MCF 10A (cell line): ENCODE measurements around the gene CPNE8. TPM values are rescaled to one million over a fixed set of nuclear protein-coding genes. Genes with fewer than 3 reads are reported as not detected.

ENCODE experiments used
- BruUV-seq: library from RNA; stranded (reverse); fragments of 400-500 nt; replicated peaks from 2 replicates; lab custom pipeline; 2021; lab: Mats Ljungman, UMichigan
- CTCF ChIA-PET: fragments of 300-600 bp; sonication (Branson Sonifier 250); formaldehyde crosslinking; extraction: SDS; loops from one replicate; lab custom pipeline; 2021; ENCODE audit warnings: antibody characterized with exemption, inconsistent platforms; lab: Yijun Ruan, JAX
- POLR2A ChIA-PET: fragments of 300-600, 350-650 bp; sonication (Branson Sonifier 250); formaldehyde crosslinking; extraction: SDS; loops from one replicate; lab custom pipeline; 2020; ENCODE audit warnings: antibody characterized with exemption, inconsistent platforms; lab: Yijun Ruan, JAX
- DNase-seq: peaks from one replicate; pipeline ENCODE4 v3.0.0-alpha.2; 2018; ENCODE audit not compliant: unreplicated experiment
- H3K27ac Mint-ChIP-seq: one replicate; pipeline ENCODE4 v1.8.0; 2022; ENCODE audit warnings: mild to moderate bottlenecking, low read depth, mixed read lengths; ENCODE audit not compliant: unreplicated experiment
- H3K27me3 Mint-ChIP-seq: one replicate; pipeline ENCODE4 v1.8.0; 2022; ENCODE audit warnings: mixed read lengths; ENCODE audit not compliant: insufficient read depth, unreplicated experiment
- H3K36me3 Mint-ChIP-seq: one replicate; pipeline ENCODE4 v1.8.0; 2022; ENCODE audit warnings: mild to moderate bottlenecking, moderate library complexity, mixed read lengths; ENCODE audit not compliant: insufficient read depth, unreplicated experiment
- H3K4me1 Mint-ChIP-seq: one replicate; pipeline ENCODE4 v1.8.0; 2022; ENCODE audit warnings: mixed read lengths; ENCODE audit not compliant: insufficient read depth, unreplicated experiment
- H3K4me3 Mint-ChIP-seq: one replicate; pipeline ENCODE4 v1.8.0; 2022; ENCODE audit warnings: mild to moderate bottlenecking, moderate library complexity, mixed read lengths; ENCODE audit not compliant: unreplicated experiment
- H3K9me3 Mint-ChIP-seq: one replicate; pipeline ENCODE4 v1.8.0; 2022; ENCODE audit warnings: mixed read lengths; ENCODE audit not compliant: unreplicated experiment
- intact Hi-C: fragments of 100-400 bp; cut with micrococcal nuclease; formaldehyde crosslinking; loops from 2 replicates; pipeline ENCODE4 v1.14.1; 2022
- total RNA-seq: library from RNA; stranded (reverse); gene quantifications from 2 replicates; pipeline ENCODE4 v1.2.3, GENCODE V29; 2022
- TF ChIP-seq, protein P1 (sequence below): fragments of 200-600 bp; IDR thresholded peaks from one replicate; pipeline ENCODE4 v1.8.0; 2022; ENCODE audit warnings: antibody characterized with exemption, mild to moderate bottlenecking; ENCODE audit not compliant: unreplicated experiment

Gene CPNE8
- total RNA-seq, 1 experiment from 2014 or later = 17.0 TPM

DNA sequence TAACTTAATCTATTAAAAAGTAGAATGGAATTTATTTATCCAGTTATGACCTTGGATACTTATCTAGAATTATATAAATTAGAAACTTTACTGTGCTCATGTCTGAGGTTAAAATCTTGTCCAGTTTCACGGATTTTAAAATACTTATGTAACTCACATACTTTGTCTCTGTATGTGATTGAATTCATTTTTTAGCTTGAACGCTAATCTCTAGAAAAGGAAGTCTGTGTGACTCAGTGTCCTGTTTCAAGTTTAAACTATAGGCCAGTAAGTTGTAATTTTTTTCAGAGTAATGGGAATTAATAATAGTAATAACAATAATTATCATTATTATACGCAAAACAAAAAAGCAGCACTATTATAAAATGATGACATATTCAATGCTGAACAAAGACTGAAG, 168.6 kb downstream of the CPNE8 start:
- H3K27ac Mint-ChIP-seq = no peak overlapping the region
- H3K27me3 Mint-ChIP-seq = no peaks in the 10 kb centered on the region
- CTCF ChIA-PET = interaction anchor here (0.5 to 0.6 kb wide), 2 partner anchors 18 to 49 kb away, joined by 3 to 7 read pairs; no protein-coding TSS in a partner anchor
- TF ChIP-seq, protein P1, sequence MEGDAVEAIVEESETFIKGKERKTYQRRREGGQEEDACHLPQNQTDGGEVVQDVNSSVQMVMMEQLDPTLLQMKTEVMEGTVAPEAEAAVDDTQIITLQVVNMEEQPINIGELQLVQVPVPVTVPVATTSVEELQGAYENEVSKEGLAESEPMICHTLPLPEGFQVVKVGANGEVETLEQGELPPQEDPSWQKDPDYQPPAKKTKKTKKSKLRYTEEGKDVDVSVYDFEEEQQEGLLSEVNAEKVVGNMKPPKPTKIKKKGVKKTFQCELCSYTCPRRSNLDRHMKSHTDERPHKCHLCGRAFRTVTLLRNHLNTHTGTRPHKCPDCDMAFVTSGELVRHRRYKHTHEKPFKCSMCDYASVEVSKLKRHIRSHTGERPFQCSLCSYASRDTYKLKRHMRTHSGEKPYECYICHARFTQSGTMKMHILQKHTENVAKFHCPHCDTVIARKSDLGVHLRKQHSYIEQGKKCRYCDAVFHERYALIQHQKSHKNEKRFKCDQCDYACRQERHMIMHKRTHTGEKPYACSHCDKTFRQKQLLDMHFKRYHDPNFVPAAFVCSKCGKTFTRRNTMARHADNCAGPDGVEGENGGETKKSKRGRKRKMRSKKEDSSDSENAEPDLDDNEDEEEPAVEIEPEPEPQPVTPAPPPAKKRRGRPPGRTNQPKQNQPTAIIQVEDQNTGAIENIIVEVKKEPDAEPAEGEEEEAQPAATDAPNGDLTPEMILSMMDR = no peak
- H3K9me3 Mint-ChIP-seq = no peaks in the 10 kb centered on the region
- BruUV-seq = no TSS peak
- POLR2A ChIA-PET = interaction anchor here (0.6 to 0.8 kb wide), 2 partner anchors 43 to 169 kb away, joined by 3 to 4 read pairs; no protein-coding TSS in a partner anchor
- peaks cover 11% of the 10 kb centered on the region for H3K36me3 Mint-ChIP-seq
- intact Hi-C loops = no loop called here
- H3K4me3 Mint-ChIP-seq = no peak overlapping the region
- H3K4me1 Mint-ChIP-seq = no peaks in the 10 kb centered on the region
- no peak for DNase-seq

DNA sequence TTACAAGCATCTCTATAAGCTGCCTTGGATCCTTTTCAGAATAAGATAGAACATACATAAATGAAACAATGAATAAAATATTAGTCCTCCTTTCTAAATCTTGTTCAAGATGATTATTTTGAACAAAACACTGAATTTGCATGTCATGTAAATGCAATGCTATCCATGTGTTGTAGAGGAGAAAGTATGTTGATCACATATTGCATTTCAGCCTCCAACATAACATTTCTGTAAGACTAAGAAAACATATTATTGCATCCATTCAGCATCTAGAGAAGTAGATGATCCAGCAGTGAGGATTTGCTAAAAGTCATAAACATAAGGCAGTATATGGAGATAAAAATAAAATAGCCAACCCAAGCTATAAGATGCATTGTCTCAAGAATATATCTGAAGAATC, 172.6 kb downstream of the CPNE8 start:
- no TSS peak for BruUV-seq
- TF ChIP-seq, protein P1 = no peak
- no peak overlapping the region for H3K4me3 Mint-ChIP-seq
- DNase-seq = no peak
- H3K36me3 Mint-ChIP-seq = peaks cover 5% of the 10 kb centered on the region
- H3K9me3 Mint-ChIP-seq = no peaks in the 10 kb centered on the region
- intact Hi-C loops = no loop called here
- ChIA-PET POLR2A (no interaction called here), CTCF (no interaction called here)
- no peaks in the 10 kb centered on the region for H3K4me1 Mint-ChIP-seq
- H3K27me3 Mint-ChIP-seq = no peaks in the 10 kb centered on the region
- no peak overlapping the region for H3K27ac Mint-ChIP-seq

DNA sequence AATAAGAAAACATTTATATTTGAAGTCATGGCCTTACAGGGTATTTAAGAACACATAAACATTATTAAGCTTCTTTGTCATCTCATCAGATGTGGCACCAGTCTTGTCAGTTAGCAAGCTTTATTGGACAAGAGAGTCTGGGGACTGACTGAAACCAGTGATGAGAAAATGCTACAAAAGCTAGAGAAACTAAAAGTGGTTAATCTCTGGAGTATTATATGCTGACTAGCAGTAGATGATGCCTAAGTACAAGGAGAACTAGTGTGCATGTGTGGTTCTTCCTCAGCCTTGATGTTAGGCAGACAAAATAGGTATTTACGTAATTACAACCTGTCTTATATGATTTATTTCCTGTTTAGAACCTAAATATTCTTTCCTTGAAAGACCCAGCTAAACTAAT, 176.5 kb downstream of the CPNE8 start:
- no peaks in the 10 kb centered on the region for H3K9me3 Mint-ChIP-seq
- H3K27me3 Mint-ChIP-seq = no peaks in the 10 kb centered on the region
- H3K36me3 Mint-ChIP-seq = peaks cover 6% of the 10 kb centered on the region
- no TSS peak for BruUV-seq
- H3K4me1 Mint-ChIP-seq = no peaks in the 10 kb centered on the region
- no peak for DNase-seq
- CTCF ChIA-PET = interaction anchor here (0.6 to 1.5 kb wide), 3 partner anchors 15 to 544 kb away, joined by 4 to 5 read pairs (median 4); no protein-coding TSS in a partner anchor
- POLR2A ChIA-PET = interaction anchor here (1.0 kb wide), 1 partner anchor 400 kb away, joined by 3 read pairs; no protein-coding TSS in a partner anchor
- TF ChIP-seq, protein P1 = no peak
- intact Hi-C loops = no loop called here
- H3K4me3 Mint-ChIP-seq = no peak overlapping the region
- H3K27ac Mint-ChIP-seq = no peak overlapping the region

DNA sequence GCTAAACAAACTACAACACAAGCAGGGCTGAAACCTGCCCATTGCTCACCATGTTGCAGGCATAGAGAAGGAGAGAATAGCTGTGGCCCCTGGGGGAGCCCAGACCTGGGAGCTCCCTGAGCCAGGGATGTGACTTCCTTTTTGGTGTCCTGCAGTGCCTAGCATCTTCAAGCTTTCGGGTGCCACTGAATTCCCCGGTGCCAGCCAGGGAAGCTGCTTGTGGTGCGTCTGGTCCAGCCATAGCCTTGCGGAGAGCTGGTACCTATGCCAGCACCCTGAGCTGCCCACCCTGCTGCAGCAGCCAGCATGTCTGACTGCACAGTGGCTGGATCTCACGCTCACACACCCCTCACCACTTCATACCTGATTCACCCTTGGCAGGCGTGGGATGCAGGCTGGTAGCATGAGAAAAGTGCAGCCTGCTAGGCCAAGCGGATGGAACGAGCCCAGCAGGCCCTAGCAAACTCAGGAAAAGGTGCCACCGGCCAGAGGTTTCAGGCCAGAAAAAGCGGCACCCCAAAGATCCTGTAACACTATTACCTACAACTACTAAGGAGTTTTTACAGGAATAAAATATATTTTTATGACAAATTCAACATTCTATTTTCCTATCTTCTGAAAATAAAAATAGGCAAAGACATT, 183.7 kb downstream of the CPNE8 start:
- BruUV-seq = no TSS peak
- intact Hi-C loops = no loop called here
- no peak overlapping the region for H3K27ac Mint-ChIP-seq
- no peaks in the 10 kb centered on the region for H3K4me1 Mint-ChIP-seq
- ChIA-PET POLR2A (no interaction called here), CTCF (no interaction called here)
- H3K9me3 Mint-ChIP-seq = peaks cover under 1% of the 10 kb centered on the region
- no peak for DNase-seq
- no peak overlapping the region for H3K4me3 Mint-ChIP-seq
- no peaks in the 10 kb centered on the region for H3K27me3 Mint-ChIP-seq
- H3K36me3 Mint-ChIP-seq = peaks cover 15% of the 10 kb centered on the region
- TF ChIP-seq, protein P1 = no peak
